Lung (tissue), 12 donors: ENCODE measurements around the gene PPP5C. TPM values are rescaled to one million over a fixed set of nuclear protein-coding genes. Genes with fewer than 3 reads are reported as not detected.
A peak's percentile ranks its signal among the peaks of the same experiment; 100 is the strongest.

Experiments used
- ATAC-seq: fragments of 200-7000 bp; cut with Tn5 transposase; one replicate; pipeline ENCODE4 v1.9.1; 2020; ENCODE audit warnings: moderate number of reproducible peaks; ENCODE audit not compliant: insufficient read depth, low FRiP score
- DNase-seq, 3 donors: peaks; one replicate each; pipeline ENCODE4 v3.0.0-alpha.2; 2013 to 2017
- H3K27ac ChIP-seq, 2 donors: one replicate each; pipeline ENCODE4 v1.5.1; 2013; ENCODE audit warnings: mild to moderate bottlenecking in 2 of 2, moderate library complexity in 2 of 2, control low read depth in 1 of 2, inconsistent platforms in 1 of 2, low read depth in 1 of 2, low read length in 1 of 2
- H3K27me3 ChIP-seq, 3 donors: one replicate each; pipeline ENCODE4 v1.5.1; 2013; ENCODE audit warnings: low read length in 2 of 3; ENCODE audit not compliant: control insufficient read depth in 3 of 3, insufficient read depth in 3 of 3
- H3K36me3 ChIP-seq, 4 donors: one replicate each; pipeline ENCODE4 v1.5.1; 2013; ENCODE audit warnings: low read length in 4 of 4, mild to moderate bottlenecking in 1 of 4, moderate library complexity in 1 of 4; ENCODE audit not compliant: control insufficient read depth in 4 of 4, insufficient read depth in 4 of 4
- H3K4me1 ChIP-seq, 5 donors: one replicate each; pipeline ENCODE4 v1.5.1; 2013; ENCODE audit warnings: low read length in 5 of 5, mild to moderate bottlenecking in 2 of 5, moderate library complexity in 1 of 5; ENCODE audit not compliant: control insufficient read depth in 5 of 5, insufficient read depth in 5 of 5
- H3K4me3 ChIP-seq: one replicate; pipeline ENCODE4 v1.5.1; 2013; ENCODE audit warnings: mild to moderate bottlenecking, control low read depth, moderate library complexity
- H3K9ac ChIP-seq, 2 donors: one replicate each; pipeline ENCODE4 v1.5.1; 2013; ENCODE audit warnings: low read length in 2 of 2, control low read depth in 1 of 2; ENCODE audit not compliant: insufficient read depth in 1 of 2
- H3K9me3 ChIP-seq, 4 donors: one replicate each; pipeline ENCODE4 v1.5.1; 2013; ENCODE audit warnings: low read length in 3 of 4, mild to moderate bottlenecking in 1 of 4, moderate library complexity in 1 of 4; ENCODE audit not compliant: control insufficient read depth in 4 of 4, insufficient read depth in 3 of 4
- WGBS, 2 donors: extraction: QIAGEN DNeasy Blood & Tissue Kit; methylation state at CpG; one replicate each; pipeline ENCODE4 v1.1.7; 2013; 5-methylcytosine and 5-hydroxymethylcytosine counted together
- polyA plus RNA-seq, 2 donors: library from polyadenylated mRNA; stranded (reverse); fragments of 200-250 nt; gene quantifications; one replicate each; pipeline ENCODE4 v1.2.1, GENCODE V29; 2013
- total RNA-seq, 2 donors: library from RNA; depleted of rRNA in 1 of 2; stranded (reverse); fragments of >200 nt in 1 of 2; gene quantifications; one replicate each; pipeline ENCODE4 v1.2.1, GENCODE V29; 2014 to 2021
- TF ChIP-seq, protein P1 (sequence below): IDR thresholded peaks from 2 replicates; pipeline ENCODE4 v1.5.1; 2012; ENCODE audit warnings: mild to moderate bottlenecking; ENCODE audit errors: control extremely low read depth, extremely low read depth
- donor health status: control.
- donor health status: control.
- donor health status: Bipolar disorder and iron deficiency.
- donor health status: healthy.
- donor health status: DM: yes; HTN: yes; CAD: no.

The PPP5C gene
- total and polyA plus RNA-seq, 4 donors = 48.5 to 69.8 (median 54.6) TPM

DNA sequence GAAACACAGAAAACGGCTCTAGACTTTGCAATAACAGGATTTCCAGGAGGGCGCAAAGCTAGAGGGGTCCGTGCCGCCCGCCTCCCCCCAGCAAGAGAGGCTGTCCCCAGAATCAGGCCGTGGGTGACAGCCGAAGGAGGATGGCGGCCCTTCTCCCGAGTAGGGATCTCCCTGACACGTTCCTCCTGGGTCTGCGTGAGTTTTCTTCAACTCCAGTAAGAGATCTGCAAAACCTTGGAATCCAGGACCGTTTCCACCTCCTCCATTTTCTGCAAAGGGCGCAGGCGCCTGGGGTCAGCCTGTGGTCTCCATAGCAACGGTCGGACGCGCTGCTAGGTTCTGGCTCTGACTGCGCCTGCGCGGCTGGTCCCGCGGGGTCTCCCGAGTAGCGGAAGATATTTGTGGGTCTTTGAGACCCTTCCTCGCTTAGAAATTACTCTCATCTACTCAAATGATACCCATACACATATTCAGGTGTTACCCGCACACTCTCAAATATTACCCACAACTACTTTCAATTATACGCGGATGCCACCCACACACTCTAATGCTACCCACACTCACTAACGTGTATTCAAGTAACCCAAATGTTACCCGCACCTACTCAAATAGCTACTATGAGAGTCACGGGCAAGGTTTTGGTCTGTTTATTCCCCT, 79.7 kb downstream of the PPP5C start:
- Histone ChIP-seq H3K9ac (peak overlapping the region in 1 of 2 donors; percentile 24), H3K9me3 (no peaks in the 10 kb centered on the region), H3K27me3 (peaks cover 0 to 3% (median 2%) of the 10 kb centered on the region in 3 donors), H3K4me3 (no peak overlapping the region), H3K36me3 (no peaks in the 10 kb centered on the region), H3K27ac (peak overlapping the region in 1 of 2 donors; percentile 17), H3K4me1 (peaks cover 0 to 15% (median 3%) of the 10 kb centered on the region in 5 donors)
- ATAC-seq (peak; percentile 47), DNase-seq (peak; percentile 90 to 91 (median 90))
- TF ChIP-seq, protein P1, sequence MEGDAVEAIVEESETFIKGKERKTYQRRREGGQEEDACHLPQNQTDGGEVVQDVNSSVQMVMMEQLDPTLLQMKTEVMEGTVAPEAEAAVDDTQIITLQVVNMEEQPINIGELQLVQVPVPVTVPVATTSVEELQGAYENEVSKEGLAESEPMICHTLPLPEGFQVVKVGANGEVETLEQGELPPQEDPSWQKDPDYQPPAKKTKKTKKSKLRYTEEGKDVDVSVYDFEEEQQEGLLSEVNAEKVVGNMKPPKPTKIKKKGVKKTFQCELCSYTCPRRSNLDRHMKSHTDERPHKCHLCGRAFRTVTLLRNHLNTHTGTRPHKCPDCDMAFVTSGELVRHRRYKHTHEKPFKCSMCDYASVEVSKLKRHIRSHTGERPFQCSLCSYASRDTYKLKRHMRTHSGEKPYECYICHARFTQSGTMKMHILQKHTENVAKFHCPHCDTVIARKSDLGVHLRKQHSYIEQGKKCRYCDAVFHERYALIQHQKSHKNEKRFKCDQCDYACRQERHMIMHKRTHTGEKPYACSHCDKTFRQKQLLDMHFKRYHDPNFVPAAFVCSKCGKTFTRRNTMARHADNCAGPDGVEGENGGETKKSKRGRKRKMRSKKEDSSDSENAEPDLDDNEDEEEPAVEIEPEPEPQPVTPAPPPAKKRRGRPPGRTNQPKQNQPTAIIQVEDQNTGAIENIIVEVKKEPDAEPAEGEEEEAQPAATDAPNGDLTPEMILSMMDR = no peak
- 2 to 4% methylated on average over 32 of the region's 32 CpGs for WGBS, 2 donors

DNA sequence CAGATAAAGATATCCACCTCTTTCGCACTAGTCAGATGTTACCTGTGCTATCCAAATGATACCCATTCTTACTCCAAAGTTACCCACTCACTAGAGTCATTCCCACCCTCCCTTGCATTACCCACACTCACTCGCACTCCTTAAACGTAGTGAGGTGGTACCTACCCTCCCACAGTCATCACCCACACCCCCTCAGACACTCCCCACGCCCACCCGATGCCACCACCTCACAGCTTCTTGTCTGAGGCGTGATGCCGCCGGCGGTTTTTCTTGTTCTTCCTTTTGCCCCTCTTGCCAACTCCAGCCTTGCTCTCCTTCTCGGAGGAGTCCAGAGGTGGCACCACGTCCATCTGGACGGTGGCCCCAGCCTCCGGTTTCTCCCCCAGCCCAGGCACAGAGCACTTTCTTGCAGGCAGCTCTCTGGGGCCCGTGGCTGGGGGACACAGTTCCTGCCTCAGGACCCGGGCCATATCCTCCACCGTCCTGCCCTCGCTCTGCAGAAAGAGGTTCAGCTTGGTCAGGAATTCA, 80.7 kb downstream of the PPP5C start:
- Histone ChIP-seq H3K36me3 (no peaks in the 10 kb centered on the region), H3K4me3 (no peak overlapping the region), H3K9me3 (no peaks in the 10 kb centered on the region), H3K27ac (no peak overlapping the region), H3K27me3 (peaks cover 0 to 3% (median 2%) of the 10 kb centered on the region in 3 donors), H3K4me1 (peaks cover 0 to 15% (median 3%) of the 10 kb centered on the region in 5 donors), H3K9ac (no peak overlapping the region)
- ATAC-seq (no peak), DNase-seq (no peak)
- WGBS, 2 donors = 81 to 86% methylated on average over 17 of the region's 17 CpGs
- TF ChIP-seq, protein P1 = no peak

DNA sequence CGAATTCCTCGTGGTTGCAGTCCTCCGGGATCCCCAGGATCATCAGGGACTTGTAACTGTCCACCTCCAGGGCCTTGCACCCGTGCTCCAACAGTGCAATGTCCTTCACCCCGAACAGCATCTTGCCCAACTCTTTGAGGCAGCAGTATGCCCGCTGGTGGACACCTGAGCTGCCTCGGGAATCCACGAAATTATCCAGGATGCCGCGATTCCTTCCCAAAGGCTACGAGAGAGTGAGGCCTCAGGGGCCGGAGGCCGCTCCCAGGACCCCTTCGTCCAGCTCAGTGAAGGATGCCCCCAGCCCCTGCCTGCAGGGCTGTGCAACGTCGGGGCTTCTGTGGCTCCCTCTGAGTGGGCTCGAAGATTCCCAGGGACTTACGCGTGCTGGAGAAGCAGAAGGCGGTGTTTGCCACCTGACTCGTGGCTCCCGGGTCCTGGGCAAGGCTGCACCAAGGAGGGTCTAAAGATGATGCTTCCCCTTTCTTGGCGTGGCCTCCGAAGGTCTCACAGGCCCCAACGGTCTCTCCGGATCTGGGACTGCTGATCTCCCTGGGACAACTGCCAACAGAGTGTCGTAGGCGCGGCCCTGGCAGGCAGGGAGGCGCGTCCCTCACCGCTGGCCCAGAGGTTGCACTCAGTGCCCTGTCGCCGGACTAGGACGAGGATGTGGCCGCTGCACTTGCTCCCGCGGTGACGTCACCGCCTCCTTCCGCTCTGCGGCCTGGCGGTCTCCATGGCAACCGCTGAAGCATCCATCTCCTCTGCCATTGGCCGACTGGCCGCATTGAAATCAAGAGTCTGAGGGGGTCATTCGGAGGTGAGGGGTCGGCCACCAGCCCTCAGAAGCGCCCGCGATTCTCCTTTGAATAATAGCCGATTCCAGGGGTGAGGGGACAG, 81.6 kb downstream of the PPP5C start, which contains the start of gene PNMA8C:
PNMA8C (minus strand) TSS at position 698 of the 897 bp plus-strand sequence; CDS start at position 121, 577 bp downstream.
- peaks cover 0 to 15% (median 3%) of the 10 kb centered on the region in 5 donors for H3K4me1 ChIP-seq
- TF ChIP-seq, protein P1 = no peak
- no peak for ATAC-seq
- WGBS, 2 donors = 25 to 28% methylated on average over 52 of the region's 52 CpGs
- H3K36me3 ChIP-seq = no peaks in the 10 kb centered on the region
- peaks cover 0 to 3% (median 2%) of the 10 kb centered on the region in 3 donors for H3K27me3 ChIP-seq
- no peak within 1 kb of the TSS for H3K4me3 ChIP-seq
- DNase-seq = peak; percentile 67 to 78 (median 68)
- no peak within 1 kb of the TSS for H3K27ac ChIP-seq
- H3K9me3 ChIP-seq = no peaks in the 10 kb centered on the region
- H3K9ac ChIP-seq = no peak within 1 kb of the TSS
